ENCODE results near the gene PRSS8.

PRSS8 gene

GRCh38 chr16:31125844-31126243, 9.7 kb downstream of the PRSS8 start:
- no peak overlapping the region for H3K4me3 ChIP-seq (ENCODE audit: low read depth, low read length)
- in situ Hi-C loops (cut with HindIII; ENCODE audit: low sequenced_read_pairs): no loop called here
- DNase-seq (ENCODE audit: low read depth): no peak
- TF ChIP-seq, protein P1, sequence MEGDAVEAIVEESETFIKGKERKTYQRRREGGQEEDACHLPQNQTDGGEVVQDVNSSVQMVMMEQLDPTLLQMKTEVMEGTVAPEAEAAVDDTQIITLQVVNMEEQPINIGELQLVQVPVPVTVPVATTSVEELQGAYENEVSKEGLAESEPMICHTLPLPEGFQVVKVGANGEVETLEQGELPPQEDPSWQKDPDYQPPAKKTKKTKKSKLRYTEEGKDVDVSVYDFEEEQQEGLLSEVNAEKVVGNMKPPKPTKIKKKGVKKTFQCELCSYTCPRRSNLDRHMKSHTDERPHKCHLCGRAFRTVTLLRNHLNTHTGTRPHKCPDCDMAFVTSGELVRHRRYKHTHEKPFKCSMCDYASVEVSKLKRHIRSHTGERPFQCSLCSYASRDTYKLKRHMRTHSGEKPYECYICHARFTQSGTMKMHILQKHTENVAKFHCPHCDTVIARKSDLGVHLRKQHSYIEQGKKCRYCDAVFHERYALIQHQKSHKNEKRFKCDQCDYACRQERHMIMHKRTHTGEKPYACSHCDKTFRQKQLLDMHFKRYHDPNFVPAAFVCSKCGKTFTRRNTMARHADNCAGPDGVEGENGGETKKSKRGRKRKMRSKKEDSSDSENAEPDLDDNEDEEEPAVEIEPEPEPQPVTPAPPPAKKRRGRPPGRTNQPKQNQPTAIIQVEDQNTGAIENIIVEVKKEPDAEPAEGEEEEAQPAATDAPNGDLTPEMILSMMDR (IDR thresholded peaks at IDR 0.05; ENCODE audit: low read depth, low read length, missing control alignments): no peak

GRCh38 chr16:31120129-31120528, 15.4 kb downstream of the PRSS8 start:
- TF ChIP-seq, protein P1 (IDR thresholded peaks at IDR 0.05; ENCODE audit: low read depth, low read length, missing control alignments): no peak
- in situ Hi-C loops (cut with HindIII; ENCODE audit: low sequenced_read_pairs): no loop called here
- no peak for DNase-seq (ENCODE audit: low read depth)
- no peak overlapping the region for H3K4me3 ChIP-seq (ENCODE audit: low read depth, low read length)

DNA sequence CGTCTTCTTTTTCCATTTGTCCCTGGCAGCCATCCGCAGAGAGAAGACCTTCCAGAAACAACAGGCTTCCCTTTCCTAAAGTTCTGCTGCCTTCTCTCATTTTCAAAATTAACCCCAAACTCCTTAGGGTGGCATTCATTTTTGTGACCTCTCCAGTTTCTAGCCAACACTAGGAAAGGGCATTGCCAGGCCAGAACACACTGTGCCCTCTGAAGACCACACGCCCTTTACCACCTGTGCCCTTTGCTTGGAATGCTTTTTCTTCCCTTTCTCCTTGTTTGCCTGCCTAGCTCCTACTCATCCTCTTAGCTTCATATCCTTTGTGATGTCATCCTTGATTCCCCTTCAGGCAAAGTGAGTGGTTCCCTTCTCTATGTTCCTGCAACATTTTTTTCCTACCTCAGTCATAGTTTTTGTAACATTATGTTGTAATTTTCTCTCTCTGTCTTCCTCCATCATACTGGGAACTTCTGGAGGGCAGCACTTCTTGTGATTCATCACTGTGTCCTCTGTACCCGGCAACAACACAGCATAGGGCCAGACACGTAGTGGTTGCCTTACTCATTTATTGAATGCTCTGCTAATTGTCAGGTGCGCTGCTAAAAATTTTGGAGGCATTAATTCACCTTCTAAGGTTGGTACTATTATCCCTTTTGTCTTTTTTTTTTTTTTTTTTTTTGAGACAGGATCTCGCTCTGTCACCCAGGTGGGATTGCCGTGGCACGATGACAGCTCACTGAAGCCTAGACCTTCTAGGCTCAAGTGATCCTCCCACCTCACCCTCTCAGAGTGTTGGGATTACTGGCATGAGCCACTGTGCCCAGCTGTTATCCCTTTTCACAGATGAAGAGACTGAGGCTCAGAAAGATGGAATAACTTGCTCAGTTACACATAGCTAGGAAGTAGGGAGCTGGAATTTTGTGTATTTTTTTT, 17.0 kb downstream of the PRSS8 start:
- H3K4me3 ChIP-seq (ENCODE audit: low read depth, low read length): peak overlapping the region; percentile 58
- no peak for DNase-seq (ENCODE audit: low read depth)
- TF ChIP-seq, protein P1 (IDR thresholded peaks at IDR 0.05; ENCODE audit: low read depth, low read length, missing control alignments): no peak
- in situ Hi-C loops (cut with HindIII; ENCODE audit: low sequenced_read_pairs): no loop called here

GRCh38 chr16:31117384-31118222, 17.9 kb downstream of the PRSS8 start, which contains the start of gene KAT8:
Gene KAT8, plus strand, starts transcription at chr16:31117664. Its CDS starts 18 bp downstream, at chr16:31117682.
- in situ Hi-C loops (cut with HindIII; ENCODE audit: low sequenced_read_pairs): no loop called here
- H3K4me3 ChIP-seq (ENCODE audit: low read depth, low read length): peak within 1 kb of the TSS; percentile 58
- peak; percentile 97 for DNase-seq (ENCODE audit: low read depth)
- TF ChIP-seq, protein P1 (IDR thresholded peaks at IDR 0.05; ENCODE audit: low read depth, low read length, missing control alignments): no peak

DNA sequence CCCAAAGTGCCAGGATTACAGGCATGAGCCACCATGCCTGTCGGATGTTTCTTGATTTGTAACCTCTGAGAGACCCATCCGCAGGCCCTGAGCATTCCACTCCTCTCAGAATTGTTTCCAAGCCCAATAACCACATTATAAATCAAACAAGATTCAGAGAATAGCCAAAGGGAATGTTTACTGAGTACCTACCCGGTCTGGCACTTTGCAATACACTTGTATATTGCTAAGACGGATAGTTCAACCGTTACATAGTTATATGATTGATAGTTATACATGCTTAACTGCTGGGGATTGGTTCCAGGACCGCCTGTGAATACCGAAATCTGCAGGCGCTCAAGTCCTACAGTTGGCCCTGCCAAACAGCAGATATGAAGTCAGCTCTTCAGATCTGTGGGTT, 21.1 kb downstream of the PRSS8 start:
- TF ChIP-seq, protein P1 (IDR thresholded peaks at IDR 0.05; ENCODE audit: low read depth, low read length, missing control alignments): no peak
- in situ Hi-C loops (cut with HindIII; ENCODE audit: low sequenced_read_pairs): no loop called here
- no peak for DNase-seq (ENCODE audit: low read depth)
- no peak overlapping the region for H3K4me3 ChIP-seq (ENCODE audit: low read depth, low read length)

Measured in astrocyte of the cerebellum (primary cell).